ENCODE results near the gene SEMA4A.
"Not testable (repeated sequence)": the region's sequence is repeated elsewhere in the genome, so short reads cannot be mapped to it uniquely, and the experiment has no call there.

Gene SEMA4A

GRCh38 chr1:156160000-156160742 is 6.8 kb downstream of the SEMA4A start:
- no peak for DNase-seq (ENCODE audit: low read depth)

DNA sequence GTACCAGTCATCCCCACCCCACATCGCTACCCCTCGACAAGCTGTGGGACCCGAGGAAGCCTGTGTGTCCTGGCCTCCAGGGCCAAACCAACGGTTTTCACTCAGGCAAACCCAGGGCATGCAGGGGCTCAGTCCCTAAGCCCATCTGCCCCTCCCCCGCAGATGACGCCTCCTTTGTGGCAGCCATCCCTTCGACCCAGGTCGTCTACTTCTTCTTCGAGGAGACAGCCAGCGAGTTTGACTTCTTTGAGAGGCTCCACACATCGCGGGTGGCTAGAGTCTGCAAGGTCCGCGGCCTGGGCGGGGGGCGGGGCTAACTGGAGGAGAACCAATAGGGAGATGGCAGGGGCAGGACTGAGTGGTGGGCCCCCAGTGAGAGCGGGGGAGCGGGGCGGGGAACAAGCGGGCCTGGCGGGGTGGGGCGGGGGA is 7.4 kb downstream of the SEMA4A start:
- peak; percentile 41 for DNase-seq (ENCODE audit: low read depth)

DNA sequence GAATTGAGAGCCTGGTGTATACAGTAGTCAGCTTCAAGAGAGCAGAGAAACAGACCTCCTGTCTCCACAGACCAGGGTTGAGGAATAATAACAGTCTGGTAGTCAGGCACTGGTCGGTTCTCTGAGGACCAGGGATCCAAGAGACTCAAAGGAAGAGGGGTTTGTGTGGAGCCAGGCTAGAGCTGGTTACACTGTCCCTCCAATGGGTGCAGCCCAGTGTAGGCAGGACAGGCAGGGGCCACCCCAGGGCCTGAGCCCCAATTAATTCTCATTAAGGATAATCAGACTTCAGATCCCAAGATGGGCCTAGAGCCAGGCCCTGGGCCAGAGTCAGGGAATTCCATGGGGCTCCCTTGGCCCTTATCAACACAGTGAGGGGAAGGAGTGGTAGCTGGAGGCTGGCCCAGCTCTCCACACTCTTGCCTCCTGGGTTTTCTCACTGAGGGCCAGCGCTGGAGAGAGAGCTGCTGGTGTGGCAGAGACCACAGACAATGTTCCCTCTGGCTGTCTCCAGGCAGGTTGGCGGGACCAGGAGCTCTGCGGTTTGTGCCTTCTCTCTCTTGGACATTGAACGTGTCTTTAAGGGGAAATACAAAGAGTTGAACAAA is 9.1 kb downstream of the SEMA4A start:
- DNase-seq (ENCODE audit: low read depth) = no peak

DNA sequence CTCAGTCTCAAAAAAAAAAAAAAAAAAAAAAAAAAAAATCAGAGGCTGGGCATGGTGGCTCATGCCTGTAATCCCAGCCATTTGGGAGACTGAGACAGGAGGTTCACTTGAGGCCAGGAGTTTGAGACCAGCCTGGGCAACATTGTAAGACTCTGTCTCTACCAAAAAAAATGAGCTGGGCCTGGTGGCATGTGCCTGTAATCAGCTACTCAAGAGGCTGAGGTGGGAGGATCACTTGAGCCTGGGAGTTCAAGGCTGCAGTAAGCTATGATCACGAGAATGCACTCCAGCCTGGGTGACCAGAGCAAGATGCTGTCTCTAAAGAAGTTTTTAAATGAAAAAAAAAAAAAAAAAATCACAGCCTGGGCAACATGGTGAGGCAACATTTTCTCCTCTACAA is 10.3 kb downstream of the SEMA4A start:
- DNase-seq (ENCODE audit: low read depth) = no peak

- no peak for DNase-seq (ENCODE audit: low read depth)
Observed at GRCh38 chr1:156164125-156164831, 10.9 kb downstream of the SEMA4A start.

DNA sequence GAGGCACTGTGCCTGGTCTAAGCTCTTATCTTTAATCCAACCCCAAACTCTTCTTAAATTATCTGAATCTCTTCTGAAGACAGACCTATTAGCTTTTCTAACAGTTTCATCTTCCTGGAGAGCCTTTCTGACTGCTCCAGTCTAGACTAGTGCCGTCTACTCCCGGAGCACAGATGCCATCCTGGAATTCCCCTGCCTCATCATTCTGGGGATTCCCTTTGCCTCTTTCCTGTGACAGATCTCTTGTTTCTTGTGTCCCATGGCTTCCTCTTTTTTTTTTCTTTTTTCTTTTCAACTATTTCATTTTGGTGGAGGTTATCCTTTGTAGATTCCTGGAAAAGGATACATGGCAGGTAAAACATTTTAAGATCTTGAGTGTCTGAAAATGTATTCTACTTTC is 11.7 kb downstream of the SEMA4A start:
- no peak for DNase-seq (ENCODE audit: low read depth)

DNA sequence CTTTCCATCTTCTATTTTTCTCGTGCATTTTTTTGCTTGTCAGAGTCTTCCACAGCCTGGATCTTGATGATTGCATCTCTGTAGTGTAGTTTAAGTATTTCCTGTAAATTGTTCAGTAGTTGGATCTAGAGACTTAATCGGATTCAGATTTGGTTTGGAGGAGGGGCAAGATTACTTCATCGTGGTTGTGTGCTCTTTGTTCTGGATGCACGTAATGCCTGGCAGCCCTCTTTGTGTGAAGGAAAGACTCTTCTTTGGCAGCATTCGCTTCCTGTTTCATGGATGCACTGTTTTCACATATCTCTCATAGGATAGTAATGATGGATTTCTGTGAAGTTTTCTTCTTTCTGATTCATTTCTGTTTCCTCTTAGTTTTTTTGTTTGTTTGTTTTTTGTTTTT is 14.2 kb downstream of the SEMA4A start:
- DNase-seq (ENCODE audit: low read depth) = no peak

GRCh38 chr1:156172696-156173470 is 19.5 kb downstream of the SEMA4A start:
- DNase-seq (ENCODE audit: low read depth) = no peak

DNA sequence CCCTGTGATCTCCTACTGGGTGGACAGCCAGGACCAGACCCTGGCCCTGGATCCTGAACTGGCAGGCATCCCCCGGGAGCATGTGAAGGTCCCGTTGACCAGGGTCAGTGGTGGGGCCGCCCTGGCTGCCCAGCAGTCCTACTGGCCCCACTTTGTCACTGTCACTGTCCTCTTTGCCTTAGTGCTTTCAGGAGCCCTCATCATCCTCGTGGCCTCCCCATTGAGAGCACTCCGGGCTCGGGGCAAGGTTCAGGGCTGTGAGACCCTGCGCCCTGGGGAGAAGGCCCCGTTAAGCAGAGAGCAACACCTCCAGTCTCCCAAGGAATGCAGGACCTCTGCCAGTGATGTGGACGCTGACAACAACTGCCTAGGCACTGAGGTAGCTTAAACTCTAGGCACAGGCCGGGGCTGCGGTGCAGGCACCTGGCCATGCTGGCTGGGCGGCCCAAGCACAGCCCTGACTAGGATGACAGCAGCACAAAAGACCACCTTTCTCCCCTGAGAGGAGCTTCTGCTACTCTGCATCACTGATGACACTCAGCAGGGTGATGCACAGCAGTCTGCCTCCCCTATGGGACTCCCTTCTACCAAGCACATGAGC is 23.3 kb downstream of the SEMA4A start:
- no peak for DNase-seq (ENCODE audit: low read depth)

DNA sequence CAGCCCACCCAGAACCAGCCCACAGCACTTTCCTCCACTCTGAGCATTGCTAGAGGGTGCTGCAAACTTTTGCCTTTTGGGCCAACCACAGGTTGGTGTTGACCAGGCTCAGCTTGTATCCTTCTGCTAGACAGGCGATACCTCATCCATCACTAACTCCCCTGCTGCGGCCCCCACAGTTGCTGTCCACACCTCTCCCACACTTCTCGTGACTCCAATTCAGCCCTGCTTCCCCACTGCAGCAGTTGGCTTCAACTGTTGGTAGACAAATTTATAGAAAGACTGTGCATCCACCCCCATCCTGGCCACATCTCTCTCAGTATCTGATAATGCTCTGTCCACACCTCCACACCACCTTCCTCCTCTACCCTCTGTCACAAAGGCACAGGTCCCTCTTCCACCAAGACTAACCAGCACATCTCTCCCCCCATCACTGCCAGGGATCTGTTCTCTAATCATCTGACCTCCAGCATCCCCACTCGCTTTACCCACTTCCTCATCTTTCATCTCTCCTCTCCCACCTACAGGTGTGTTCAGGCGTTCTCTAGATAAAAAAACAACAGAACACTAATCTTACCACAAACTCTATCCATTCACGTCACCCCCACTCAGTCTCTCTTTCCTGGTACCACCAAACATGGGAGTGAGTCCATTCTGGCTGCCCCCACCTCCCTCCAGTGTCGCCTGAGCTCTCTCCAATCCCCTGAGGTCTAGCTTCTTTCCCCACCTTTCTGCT is 24.7 kb downstream of the SEMA4A start:
- DNase-seq (ENCODE audit: low read depth) = no peak

DNA sequence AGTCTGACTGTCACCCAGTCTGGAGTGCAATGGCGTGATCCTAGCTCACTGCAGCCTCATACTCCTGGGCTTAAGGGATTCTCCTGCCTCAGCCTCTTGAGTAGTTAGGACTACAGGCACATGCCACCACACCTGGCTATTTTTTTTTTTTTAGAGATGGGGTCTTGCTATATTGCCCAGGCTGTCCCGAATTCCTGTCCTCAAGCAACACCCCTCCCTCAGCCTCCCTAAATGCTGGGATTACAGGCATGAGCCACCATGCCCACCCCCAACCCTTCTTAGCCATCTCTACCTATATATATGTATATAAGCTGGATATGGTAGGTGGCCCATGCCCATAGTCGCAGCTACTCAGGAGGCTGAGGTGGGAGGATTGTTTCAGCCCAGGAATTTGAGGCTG is 27.1 kb downstream of the SEMA4A start:
- no peak for DNase-seq (ENCODE audit: low read depth)

GRCh38 chr1:156181391-156181924 is 28.1 kb downstream of the SEMA4A start:
- DNase-seq (ENCODE audit: low read depth) = not testable (repeated sequence)

DNA sequence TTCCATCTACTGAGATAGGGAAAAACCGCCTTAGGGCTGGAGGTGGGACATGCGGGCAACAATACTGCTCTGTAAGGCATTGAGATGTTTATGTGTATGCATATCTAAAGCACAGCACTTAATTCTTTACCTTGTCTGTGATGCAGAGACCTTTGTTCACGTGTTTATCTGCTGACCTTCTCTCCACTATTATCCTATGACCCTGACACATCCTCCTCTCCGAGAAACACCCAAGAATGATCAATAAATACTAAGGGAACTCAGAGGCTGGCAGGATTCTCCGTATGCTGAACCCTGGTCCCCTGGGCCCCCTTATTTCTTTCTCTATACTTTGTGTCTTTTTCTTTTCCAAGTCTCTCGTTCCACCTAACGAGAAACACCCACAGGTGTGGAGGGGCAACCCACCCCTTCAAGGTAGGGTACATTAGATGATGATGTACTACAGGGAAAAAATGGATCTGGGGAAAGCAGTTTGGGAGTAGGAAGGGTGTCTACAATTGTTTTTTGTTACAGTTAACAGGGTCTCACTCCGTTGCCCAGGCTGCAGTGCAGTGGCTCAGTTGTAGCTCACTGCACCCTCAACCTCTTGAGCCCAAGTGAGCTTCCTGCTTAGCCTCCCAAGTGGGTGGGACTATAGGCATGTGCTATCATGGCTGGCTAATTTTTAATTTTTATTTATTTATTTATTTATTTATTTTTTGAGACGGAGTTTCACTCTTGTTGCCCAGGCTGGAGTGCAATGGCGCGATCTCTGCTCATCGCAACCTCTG is 28.8 kb downstream of the SEMA4A start:
- not testable (repeated sequence) for DNase-seq (ENCODE audit: low read depth)

DNA sequence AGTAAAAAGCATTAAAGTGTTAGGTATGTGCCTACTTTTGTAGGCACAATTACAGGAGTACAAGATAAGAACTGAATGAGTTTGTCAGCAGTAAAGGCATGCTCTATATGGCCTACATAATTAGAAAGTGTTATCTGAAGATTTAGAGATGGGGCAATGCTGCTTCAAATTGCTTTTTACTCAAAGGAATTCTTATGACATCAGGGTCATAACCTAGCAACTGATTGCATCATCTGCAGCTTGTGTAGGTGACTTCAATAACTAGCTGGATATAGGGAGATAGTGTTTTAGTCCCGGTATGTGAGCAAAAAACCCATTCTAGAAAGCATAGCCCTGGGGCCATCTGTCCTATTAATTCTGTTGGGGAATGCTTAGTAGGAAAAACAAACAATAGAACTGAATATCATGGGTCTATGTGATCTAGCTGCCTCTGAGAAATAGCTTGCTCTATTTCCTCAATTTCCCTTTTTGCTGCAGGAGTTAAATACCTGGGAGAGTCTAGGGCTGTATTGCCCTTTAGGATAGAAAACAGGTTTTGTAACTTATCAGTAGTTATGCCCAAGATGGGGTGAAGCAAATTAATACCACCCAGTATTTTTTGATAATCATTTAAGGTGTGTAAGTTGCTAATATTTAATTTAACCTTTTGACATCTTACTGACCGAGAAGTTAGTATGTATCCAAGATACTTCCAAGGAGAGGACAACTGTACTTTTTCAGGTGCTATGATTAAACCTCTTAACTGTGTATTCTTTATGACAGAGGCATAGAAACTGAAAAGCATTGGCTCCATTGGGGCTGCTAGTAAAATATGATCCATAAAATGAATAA is 33.2 kb downstream of the SEMA4A start:
- not testable (repeated sequence) for DNase-seq (ENCODE audit: low read depth)

DNA sequence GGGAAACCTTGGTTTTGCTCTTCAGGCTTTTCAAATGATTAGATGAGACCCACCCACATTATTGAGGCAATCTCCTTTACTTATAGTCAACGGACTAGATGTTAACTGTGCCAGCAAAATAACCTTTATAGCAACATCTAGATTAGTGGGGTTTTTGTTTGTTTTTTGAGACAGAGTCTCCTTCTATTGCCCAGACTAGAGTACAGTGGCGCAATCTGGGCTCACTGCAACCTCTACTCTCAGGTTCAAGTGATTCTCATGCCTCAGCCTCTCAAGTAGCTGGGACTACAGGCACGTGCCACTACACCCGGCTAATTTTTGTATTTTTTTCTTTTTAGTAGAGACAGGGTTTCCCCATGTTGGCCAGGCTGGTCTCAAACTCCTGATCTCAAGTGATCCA is 36.9 kb downstream of the SEMA4A start:
- DNase-seq (ENCODE audit: low read depth) = not testable (repeated sequence)

- no peak for DNase-seq (ENCODE audit: low read depth)
Observed at GRCh38 chr1:156191292-156191964, 38.0 kb downstream of the SEMA4A start.

DNA sequence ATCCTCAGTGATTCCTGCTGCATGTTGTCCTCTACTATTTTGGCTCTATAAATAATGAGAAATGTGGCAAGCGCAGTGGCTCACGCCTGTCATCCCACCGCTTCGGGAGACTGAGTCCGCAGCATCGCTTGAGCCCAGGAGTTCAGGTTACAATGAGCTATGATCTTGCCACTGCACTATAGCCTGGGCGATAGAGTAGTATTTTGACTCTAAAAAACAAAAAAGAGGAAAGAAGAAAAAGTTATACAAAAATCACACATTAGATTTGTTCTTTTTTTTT is 39.8 kb downstream of the SEMA4A start:
- DNase-seq (ENCODE audit: low read depth) = no peak

GRCh38 chr1:156193488-156194299 is 40.3 kb downstream of the SEMA4A start, which contains the start of gene SLC25A44:
SLC25A44 (plus strand) TSS chr1:156194104; CDS start chr1:156199848, 5,744 bp downstream.
- DNase-seq (ENCODE audit: low read depth) = peak; percentile 95

Measured in activated T-helper 1 cell treated with Interleukin-2 at 50 U/mL for 16 hours (primary cell).